Glomerular visceral epithelial cell (primary cell): Measurements from ENCODE around the gene HECTD1.
"Not testable (repeated sequence)": the region's sequence is repeated elsewhere in the genome, so short reads cannot be mapped to it uniquely, and the experiment has no call there.

Experiments used
- DNase-seq: peaks from one replicate; pipeline ENCODE4 v3.0.0-alpha.2; 2016; ENCODE audit errors: extremely low spot score

HECTD1 gene

DNA sequence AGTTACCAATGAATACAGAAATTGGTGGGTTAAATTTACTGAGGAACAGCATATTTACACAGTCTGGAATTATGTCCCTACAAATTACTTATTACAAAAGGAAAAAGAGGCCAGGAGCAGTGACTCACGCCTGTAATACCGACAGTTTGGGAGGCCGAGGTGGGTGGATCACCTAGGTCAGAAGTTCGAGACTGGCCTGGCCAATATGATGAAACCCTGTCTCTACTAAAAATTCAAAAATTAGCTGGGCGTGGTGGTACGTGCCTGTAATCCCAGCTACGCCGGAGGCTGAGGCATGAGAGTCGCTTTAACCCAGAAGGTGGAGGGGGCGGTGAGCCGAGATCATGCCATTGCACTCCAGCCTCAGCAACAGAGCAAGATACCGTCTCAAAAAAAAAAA is 52.6 kb downstream of the HECTD1 start:
- no peak for DNase-seq

GRCh38 chr14:31142455-31143087 is 65.0 kb downstream of the HECTD1 start:
- no peak for DNase-seq

- no peak for DNase-seq
Observed at GRCh38 chr14:31139301-31139847, 68.2 kb downstream of the HECTD1 start.

GRCh38 chr14:31138301-31138700 is 69.3 kb downstream of the HECTD1 start:
- DNase-seq: no peak

GRCh38 chr14:31137214-31137889 is 70.2 kb downstream of the HECTD1 start:
- DNase-seq: no peak

GRCh38 chr14:31133133-31133532 is 74.5 kb downstream of the HECTD1 start:
- no peak for DNase-seq

- no peak for DNase-seq
Observed at GRCh38 chr14:31128601-31129526, 78.7 kb downstream of the HECTD1 start.

DNA sequence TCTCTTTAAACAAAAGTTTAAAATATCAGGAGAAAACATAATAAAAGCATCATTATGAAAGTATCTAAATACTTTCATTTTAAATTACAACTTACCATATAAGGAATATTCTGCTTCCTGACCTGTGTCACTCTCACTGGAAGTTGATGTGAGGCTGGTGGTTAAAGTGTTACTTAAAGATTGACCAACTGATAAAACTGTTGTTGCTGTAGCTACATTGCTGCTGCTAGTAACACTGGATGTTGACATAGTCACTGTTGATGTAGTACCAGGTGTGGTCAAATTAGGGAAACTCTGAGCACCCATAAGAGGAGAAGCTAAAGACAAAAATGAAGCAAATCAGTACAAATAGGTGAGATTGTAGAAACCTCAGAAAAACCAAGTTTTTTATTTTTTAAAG is 79.9 kb downstream of the HECTD1 start:
- DNase-seq: no peak

DNA sequence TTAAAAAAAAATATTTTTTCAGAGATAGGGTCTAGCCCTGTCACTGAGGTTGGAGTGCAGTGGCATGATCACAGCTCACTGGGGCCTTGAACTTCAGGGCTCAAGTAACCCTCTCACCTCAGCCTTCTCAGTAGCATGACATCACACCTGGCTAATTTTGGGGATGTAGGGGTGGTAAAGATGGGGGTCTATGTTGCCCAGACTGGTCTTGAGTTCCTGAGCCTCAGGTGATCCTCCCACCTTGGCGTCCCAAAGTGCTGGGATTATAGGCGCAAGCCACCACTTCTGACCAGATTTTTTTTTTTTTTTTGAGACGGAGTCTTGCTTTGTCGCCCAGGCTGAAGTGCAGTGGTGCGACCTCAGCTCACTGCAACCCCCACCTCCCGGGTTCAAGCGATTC is 80.9 kb downstream of the HECTD1 start:
- no peak for DNase-seq

DNA sequence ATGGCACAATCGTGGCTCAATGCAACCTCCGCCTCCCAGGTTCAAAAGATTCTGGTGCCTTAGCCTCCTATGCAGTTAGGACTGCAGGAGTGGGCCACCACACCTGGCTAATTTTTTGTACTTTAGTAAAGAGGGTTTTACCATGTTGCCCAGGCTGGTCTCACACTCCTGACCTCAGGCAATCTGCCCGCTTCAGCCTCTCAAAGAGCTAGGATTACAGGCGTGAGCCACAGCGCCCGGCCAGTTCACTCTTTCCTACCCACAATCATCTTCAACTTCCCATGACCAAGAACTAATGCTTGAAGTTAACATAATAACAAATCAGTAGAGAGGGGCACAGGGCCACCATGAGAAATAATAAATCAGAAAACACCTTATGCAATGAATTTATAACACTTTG is 82.4 kb downstream of the HECTD1 start:
- no peak for DNase-seq

DNA sequence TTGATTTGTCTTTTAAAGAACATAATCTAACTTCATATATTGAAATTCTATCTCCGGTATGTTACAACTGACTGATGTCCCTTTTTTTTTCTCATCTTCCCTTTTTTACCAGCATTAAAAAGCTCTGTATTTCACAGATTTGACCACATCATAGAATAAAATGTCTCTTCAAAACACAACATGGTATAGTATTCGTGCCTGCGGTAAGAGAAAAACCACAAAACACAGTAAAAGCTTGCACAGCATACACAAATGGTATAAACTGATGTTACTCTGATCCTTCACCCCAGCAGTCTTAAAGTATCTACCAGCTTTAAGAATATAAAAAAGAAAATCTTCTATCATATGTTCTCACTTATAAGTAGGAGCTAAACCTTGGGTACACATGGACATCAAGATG is 83.4 kb downstream of the HECTD1 start:
- DNase-seq: no peak

GRCh38 chr14:31122921-31123320 is 84.7 kb downstream of the HECTD1 start:
- no peak for DNase-seq

- no peak for DNase-seq
Observed at GRCh38 chr14:31122098-31122611, 85.4 kb downstream of the HECTD1 start.

GRCh38 chr14:31118892-31119291 is 88.7 kb downstream of the HECTD1 start:
- no peak for DNase-seq

DNA sequence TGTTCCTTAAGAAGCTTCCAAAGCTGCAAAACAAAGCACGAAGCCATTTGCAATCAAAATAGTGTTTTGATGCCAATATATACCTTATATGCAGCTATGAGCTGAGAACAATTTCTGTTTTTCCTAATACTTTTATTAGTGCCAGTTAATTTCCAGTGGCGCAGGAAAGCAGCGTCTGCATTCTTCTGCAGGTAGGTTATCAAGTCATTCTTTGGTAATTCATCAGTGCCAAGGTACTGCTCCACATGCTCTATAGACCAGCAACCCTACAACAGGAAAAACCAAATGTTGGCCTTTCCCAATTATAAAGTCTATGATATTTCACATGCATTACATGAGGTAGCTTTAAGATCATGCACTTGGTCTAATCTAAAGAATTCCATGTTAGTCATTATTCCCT is 93.8 kb downstream of the HECTD1 start:
- DNase-seq: no peak

- no peak for DNase-seq
Observed at GRCh38 chr14:31110872-31111271, 96.7 kb downstream of the HECTD1 start.

DNA sequence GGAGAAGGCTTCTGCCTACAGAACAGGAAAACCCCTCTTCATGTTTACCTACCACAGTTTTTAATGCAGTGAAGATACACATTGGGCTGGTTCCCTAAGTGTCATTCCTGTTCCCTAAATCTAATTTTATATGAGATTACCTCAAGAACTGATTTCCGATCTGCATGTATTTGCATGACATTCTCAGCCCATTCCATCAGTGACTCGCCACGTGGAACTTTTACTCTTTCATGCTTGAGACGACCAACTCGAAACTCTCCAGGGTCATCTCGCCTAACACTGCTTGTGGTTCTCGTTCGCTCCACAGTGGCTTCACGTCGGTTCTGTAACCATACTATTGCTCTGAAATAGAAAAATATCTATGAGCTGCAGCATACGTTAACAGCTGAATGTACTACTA is 98.3 kb downstream of the HECTD1 start:
- DNase-seq: no peak

- no peak for DNase-seq
Observed at GRCh38 chr14:31106768-31107167, 100.8 kb downstream of the HECTD1 start.

DNA sequence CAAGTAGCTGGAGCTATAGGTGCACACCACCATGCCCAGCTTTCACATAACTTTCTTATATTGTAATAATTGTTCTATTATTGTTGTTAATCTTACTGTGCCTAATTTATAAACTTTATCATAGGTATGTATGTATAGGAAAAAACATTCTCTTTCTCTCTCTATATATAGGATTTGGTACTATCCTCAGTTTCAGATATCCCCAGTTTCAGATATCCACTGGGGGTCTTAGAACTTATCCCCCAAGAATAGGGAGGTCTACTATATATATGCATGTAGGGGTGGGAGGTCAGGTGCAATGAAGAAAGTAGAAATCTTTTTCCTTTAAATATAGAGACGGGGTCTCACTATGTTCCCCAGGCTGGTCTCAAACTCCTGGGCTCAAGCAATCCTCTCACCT is 110.5 kb downstream of the HECTD1 start:
- DNase-seq: no peak

DNA sequence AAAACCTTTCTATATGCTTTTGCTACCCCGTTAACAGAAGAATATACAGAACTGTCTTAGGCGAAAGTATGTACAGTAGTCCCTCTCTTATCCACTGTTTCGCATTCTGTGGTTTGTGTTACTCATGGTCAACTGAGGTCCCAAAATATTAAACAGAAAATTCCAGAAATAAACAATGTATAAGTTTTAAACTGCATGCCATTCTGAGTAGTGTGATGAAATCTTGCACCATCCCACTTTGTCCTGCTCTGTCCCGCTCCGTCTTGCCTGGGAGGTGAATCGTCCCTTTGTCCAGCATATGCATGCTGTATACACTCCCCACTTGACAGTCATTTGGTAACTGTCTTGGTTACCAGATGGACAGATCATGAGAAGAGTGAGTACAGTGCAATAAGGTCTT is 111.3 kb downstream of the HECTD1 start:
- no peak for DNase-seq

DNA sequence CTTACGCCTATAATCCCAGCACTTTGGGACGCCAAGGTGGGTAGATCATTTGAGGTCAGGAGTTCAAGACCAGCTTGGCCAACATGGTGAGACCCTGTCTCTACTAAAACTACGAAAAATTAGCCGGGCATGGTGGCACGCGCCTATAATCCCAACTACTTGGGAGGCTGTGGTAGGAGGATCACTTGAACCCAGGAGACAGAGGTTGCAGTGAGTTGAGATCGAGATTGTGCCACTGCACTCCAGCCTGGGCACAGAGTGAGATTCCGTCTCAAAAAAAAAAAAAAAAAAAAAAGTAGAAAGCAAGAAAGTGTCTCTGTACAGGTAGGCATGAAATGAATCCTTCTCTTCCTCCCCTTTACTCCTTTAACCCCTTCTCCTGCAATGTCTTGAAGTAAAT is 111.8 kb downstream of the HECTD1 start:
- DNase-seq: not testable (repeated sequence)
